ENCODE measurements around the gene ARMC2. TPM values are rescaled to one million over a fixed set of nuclear protein-coding genes. Genes with fewer than 3 reads are reported as not detected.

Gene ARMC2
- total and polyA plus RNA-seq, 8 donors, result 1.4 to 4.1 (median 2.4) TPM

GRCh38 chr6:108831104-108831503 is 17.1 kb upstream of the ARMC2 start:
- Histone ChIP-seq H3K4me3 (no peak overlapping the region), H3K36me3 (no peaks in the 10 kb centered on the region), H3K27ac (no peak overlapping the region), H3K9me3 (no peaks in the 10 kb centered on the region), H3K4me1 (no peaks in the 10 kb centered on the region), H3K27me3 (no peaks in the 10 kb centered on the region)
- DNase-seq (no peak), FAIRE-seq (no peak), ATAC-seq (peak in 1 of 4 donors; percentile 31)
- 50 to 66% methylated on average over 5 of the region's 5 CpGs for WGBS, 2 donors
- intact Hi-C loops (cut with DNase I), result loop anchor here in 1 of 3 donors (10.0 kb wide), 1 partner anchor 244 kb away; no protein-coding TSS in a partner anchor
- TF ChIP-seq CTCF (IDR thresholded peaks at IDR 0.05), result no peak

- Histone ChIP-seq H3K4me3 (no peak overlapping the region), H3K9me3 (no peaks in the 10 kb centered on the region), H3K4me1 (no peaks in the 10 kb centered on the region), H3K27me3 (no peaks in the 10 kb centered on the region), H3K36me3 (no peaks in the 10 kb centered on the region), H3K27ac (no peak overlapping the region)
- no peak for ATAC-seq
- intact Hi-C loops (cut with DNase I), result loop anchor here in 1 of 3 donors (10.0 kb wide), 1 partner anchor 242 kb away; no protein-coding TSS in a partner anchor
- 93 to 95% methylated on average over 8 of the region's 8 CpGs for WGBS, 2 donors
- no peak for TF ChIP-seq CTCF (IDR thresholded peaks at IDR 0.05)
- no peak for DNase-seq
- no peak for FAIRE-seq
Observed at GRCh38 chr6:108832738-108833137, 15.5 kb upstream of the ARMC2 start.

- Histone ChIP-seq H3K9me3 (no peaks in the 10 kb centered on the region), H3K4me1 (no peaks in the 10 kb centered on the region), H3K4me3 (no peak overlapping the region), H3K27me3 (no peaks in the 10 kb centered on the region), H3K27ac (no peak overlapping the region), H3K36me3 (no peaks in the 10 kb centered on the region)
- TF ChIP-seq CTCF (IDR thresholded peaks at IDR 0.05), result peak; percentile 93 to 97 (median 96)
- ATAC-seq, result peak; percentile 99 to 100 (median 99)
- intact Hi-C loops (cut with DNase I), result loop anchor here in 2 of 3 donors (5.0 to 10.0 kb wide), 3 partner anchors 239 to 293 kb away; no protein-coding TSS in a partner anchor
- no peak for FAIRE-seq
- peak; percentile 80 to 94 (median 90) for DNase-seq
- 32 to 46% methylated on average over 4 of the region's 4 CpGs for WGBS, 2 donors
Observed at GRCh38 chr6:108835218-108835850, 12.9 kb upstream of the ARMC2 start.

- FAIRE-seq (no peak), ATAC-seq (no peak), DNase-seq (no peak)
- H3K4me3 ChIP-seq, result no peak overlapping the region
- 77 to 84% methylated on average over 3 of the region's 3 CpGs for WGBS, 2 donors
- H3K27ac ChIP-seq, result no peak overlapping the region
- no peaks in the 10 kb centered on the region for H3K9me3 ChIP-seq
- intact Hi-C loops (cut with DNase I), result loop anchor here in 2 of 3 donors (5.0 to 10.0 kb wide), 3 partner anchors 239 to 294 kb away; no protein-coding TSS in a partner anchor
- no peak for TF ChIP-seq CTCF (IDR thresholded peaks at IDR 0.05)
- H3K27me3 ChIP-seq, result no peaks in the 10 kb centered on the region
- H3K36me3 ChIP-seq, result no peaks in the 10 kb centered on the region
- no peaks in the 10 kb centered on the region for H3K4me1 ChIP-seq
Observed at GRCh38 chr6:108836061-108836460, 12.2 kb upstream of the ARMC2 start.
